PC-9 (cell line): ENCODE data around the gene TSSK2. TPM values are rescaled to one million over a fixed set of nuclear protein-coding genes. Genes with fewer than 3 reads are reported as not detected.

Source experiments
- BruUV-seq: library from RNA; stranded (reverse); fragments of 400-500 nt; replicated peaks from 2 replicates; lab custom pipeline; 2021; lab: Mats Ljungman, UMichigan
- CTCF ChIA-PET: fragments of 300-600 bp; sonication (Branson Sonifier 250); formaldehyde crosslinking; loops from one replicate; lab custom pipeline; 2022; ENCODE audit warnings: antibody characterized with exemption; lab: Charles Lee
- POLR2A ChIA-PET: fragments of 300-600 bp; sonication (Branson Sonifier 250); formaldehyde crosslinking; loops from one replicate; lab custom pipeline; 2022; ENCODE audit warnings: antibody characterized with exemption; ENCODE audit not compliant: unreplicated experiment; lab: Charles Lee
- DNase-seq, 2 experiments: peaks; one replicate each; pipeline versions ENCODE4 v3.0.0 to v3.0.0-alpha.2; 2015 to 2022; ENCODE audit warnings: mixed read lengths in 1 of 2
- H2AFZ ChIP-seq: fragments of 200-600 bp; sonication (generic); 2 replicates; pipeline ENCODE4 v1.8.1; 2017; ENCODE audit warnings: antibody characterized with exemption
- H3F3A ChIP-seq: fragments of 200-600 bp; sonication (generic); 2 replicates; pipeline ENCODE4 v1.8.1; 2017; ENCODE audit warnings: antibody characterized with exemption, mild to moderate bottlenecking, low read depth; ENCODE audit not compliant: insufficient read depth
- H3K27ac ChIP-seq: fragments of 200-600 bp; sonication (generic); 2 replicates; pipeline ENCODE4 v1.6.1; 2016; ENCODE audit warnings: mixed run types
- H3K27me3 ChIP-seq: fragments of 200-600 bp; sonication (generic); 2 replicates; pipeline ENCODE4 v1.6.1; 2016; ENCODE audit warnings: low read depth, mixed run types; ENCODE audit not compliant: insufficient read depth
- H3K36me3 ChIP-seq: fragments of 200-600 bp; sonication (generic); 2 replicates; pipeline ENCODE4 v1.6.1; 2016; ENCODE audit warnings: low read depth, mixed run types
- H3K4me1 ChIP-seq: fragments of 200-600 bp; sonication (generic); replicated peaks from 2 replicates; pipeline ENCODE4 v1.6.1; 2016; ENCODE audit warnings: mixed run types; ENCODE audit not compliant: insufficient read depth
- H3K4me2 ChIP-seq: fragments of 200-600 bp; sonication (generic); 2 replicates; pipeline ENCODE4 v1.6.1; 2017; ENCODE audit warnings: mixed run types
- H3K4me3 ChIP-seq: fragments of 200-600 bp; sonication (generic); 2 replicates; pipeline ENCODE4 v1.6.1; 2016; ENCODE audit warnings: mixed run types
- H3K79me2 ChIP-seq: fragments of 200-600 bp; sonication (generic); 2 replicates; pipeline ENCODE4 v1.6.1; 2017; ENCODE audit warnings: low read depth, mixed run types
- H3K9me2 ChIP-seq: fragments of 200-600 bp; sonication (generic); 2 replicates; pipeline ENCODE4 v1.8.1; 2017; ENCODE audit warnings: mild to moderate bottlenecking; ENCODE audit not compliant: insufficient read depth
- H3K9me3 ChIP-seq: fragments of 200-600 bp; sonication (generic); 2 replicates; pipeline ENCODE4 v1.8.1; 2016; ENCODE audit warnings: low read depth; ENCODE audit not compliant: insufficient read depth
- H4K20me1 ChIP-seq: fragments of 200-600 bp; sonication (generic); 2 replicates; pipeline ENCODE4 v1.8.1; 2017; ENCODE audit not compliant: insufficient read depth
- EZH2 ChIP-seq: fragments of 200-600 bp; sonication (generic); IDR thresholded peaks from 2 replicates; pipeline ENCODE4 v1.8.0; 2017; ENCODE audit warnings: antibody characterized with exemption, low read depth
- intact Hi-C: fragments of 100-400 bp; cut with micrococcal nuclease; formaldehyde crosslinking; loops from one replicate; pipeline ENCODE4 v1.10.0; 2022; ENCODE audit not compliant: unreplicated experiment
- total RNA-seq: library from RNA; stranded (reverse); gene quantifications from 2 replicates; pipeline ENCODE4 v1.2.3, GENCODE V29; 2021
- TF ChIP-seq, protein P1 (sequence below): fragments of 200-600 bp; sonication (generic); conservative IDR thresholded peaks from 2 replicates; pipeline ENCODE4 v1.6.1; 2017; ENCODE audit warnings: mixed run types, antibody characterized with exemption, mild to moderate bottlenecking, moderate library complexity

TSSK2 gene
- total RNA-seq, 1 experiment from 2014 or later, result not detected

DNA sequence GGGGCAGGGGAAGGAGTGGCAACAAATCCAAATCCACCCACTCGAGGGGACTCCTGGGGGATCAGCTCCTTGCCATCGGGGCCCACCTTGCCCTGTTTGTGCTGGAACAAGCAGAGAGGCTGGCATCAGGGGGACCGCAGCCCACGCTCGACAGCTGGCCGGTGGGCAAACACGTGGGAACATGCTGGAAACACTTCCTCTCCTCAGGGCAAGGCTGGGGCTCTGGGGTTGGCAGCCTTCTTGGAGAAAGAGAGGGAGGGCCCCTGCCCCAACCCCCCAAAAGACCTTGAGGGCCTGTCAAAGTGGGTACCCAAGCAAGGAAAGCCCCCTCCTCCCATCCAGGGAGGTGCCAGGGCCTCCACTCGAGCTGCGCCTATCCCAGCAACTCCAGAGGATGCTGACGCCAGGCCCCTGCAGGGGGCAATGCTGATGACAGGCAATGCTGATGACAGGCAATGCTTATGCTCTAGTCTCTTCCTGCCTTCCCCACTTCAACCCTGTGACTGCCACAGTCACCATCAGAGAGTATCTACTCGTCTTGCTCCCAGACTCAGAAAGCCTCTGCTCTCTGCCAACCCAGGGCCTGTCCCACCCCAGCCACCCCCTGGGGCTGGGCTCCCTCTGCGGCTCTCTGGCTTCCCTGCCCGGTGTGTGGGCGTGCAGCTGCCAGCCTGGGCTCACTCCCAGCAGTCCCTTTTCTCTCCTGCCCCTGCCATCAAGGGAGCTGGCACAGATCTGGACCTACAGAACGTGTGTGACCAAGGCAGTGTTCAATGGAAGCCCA lies 7.3 kb downstream of the TSSK2 start:
- Histone ChIP-seq H4K20me1 (no peaks in the 10 kb centered on the region), H3K36me3 (peaks cover 3% of the 10 kb centered on the region), H3K27me3 (no peaks in the 10 kb centered on the region), H3F3A (peaks cover 4% of the 10 kb centered on the region; the same call in 1 of the 2 replicates), H3K9me2 (no peaks in the 10 kb centered on the region), H3K9me3 (no peaks in the 10 kb centered on the region), H3K4me2 (no peak overlapping the region), H3K4me3 (no peak overlapping the region), H2AFZ (no peak overlapping the region), H3K27ac (no peak overlapping the region), H3K4me1 (peaks cover 3% of the 10 kb centered on the region; the same call in 1 of the 2 replicates), H3K79me2 (peaks cover 11% of the 10 kb centered on the region)
- CTCF ChIA-PET, result no interaction called here
- intact Hi-C loops, result no loop called here
- POLR2A ChIA-PET, result no interaction called here
- no TSS peak for BruUV-seq
- no peak for DNase-seq
- TF ChIP-seq EZH2, result no peak
- TF ChIP-seq, protein P1, sequence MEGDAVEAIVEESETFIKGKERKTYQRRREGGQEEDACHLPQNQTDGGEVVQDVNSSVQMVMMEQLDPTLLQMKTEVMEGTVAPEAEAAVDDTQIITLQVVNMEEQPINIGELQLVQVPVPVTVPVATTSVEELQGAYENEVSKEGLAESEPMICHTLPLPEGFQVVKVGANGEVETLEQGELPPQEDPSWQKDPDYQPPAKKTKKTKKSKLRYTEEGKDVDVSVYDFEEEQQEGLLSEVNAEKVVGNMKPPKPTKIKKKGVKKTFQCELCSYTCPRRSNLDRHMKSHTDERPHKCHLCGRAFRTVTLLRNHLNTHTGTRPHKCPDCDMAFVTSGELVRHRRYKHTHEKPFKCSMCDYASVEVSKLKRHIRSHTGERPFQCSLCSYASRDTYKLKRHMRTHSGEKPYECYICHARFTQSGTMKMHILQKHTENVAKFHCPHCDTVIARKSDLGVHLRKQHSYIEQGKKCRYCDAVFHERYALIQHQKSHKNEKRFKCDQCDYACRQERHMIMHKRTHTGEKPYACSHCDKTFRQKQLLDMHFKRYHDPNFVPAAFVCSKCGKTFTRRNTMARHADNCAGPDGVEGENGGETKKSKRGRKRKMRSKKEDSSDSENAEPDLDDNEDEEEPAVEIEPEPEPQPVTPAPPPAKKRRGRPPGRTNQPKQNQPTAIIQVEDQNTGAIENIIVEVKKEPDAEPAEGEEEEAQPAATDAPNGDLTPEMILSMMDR, result no peak

DNA sequence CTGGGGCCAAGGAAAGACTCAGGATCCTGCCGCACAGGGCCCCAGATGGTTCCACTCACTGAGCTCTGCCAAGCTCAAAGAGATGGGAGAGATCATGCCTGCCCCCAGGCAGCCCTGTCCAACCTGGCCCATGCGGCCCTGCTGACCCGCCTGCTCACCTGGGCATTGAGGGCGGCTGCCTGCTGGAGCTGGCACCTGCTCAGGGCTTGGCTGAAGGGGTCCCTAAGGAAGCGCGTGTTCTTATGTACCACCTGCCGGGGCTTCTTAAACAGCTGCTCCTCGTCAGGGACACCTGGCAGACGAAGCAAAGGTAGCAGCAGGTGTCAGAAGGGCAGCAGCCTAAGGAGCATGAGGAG lies 7.9 kb downstream of the TSSK2 start:
- H3K9me3 ChIP-seq, result no peaks in the 10 kb centered on the region
- no peak overlapping the region for H3K4me3 ChIP-seq
- POLR2A ChIA-PET, result no interaction called here
- H3K79me2 ChIP-seq, result peaks cover 17% of the 10 kb centered on the region
- CTCF ChIA-PET, result no interaction called here
- H3K36me3 ChIP-seq, result peaks cover 3% of the 10 kb centered on the region
- DNase-seq, result no peak
- H3K4me2 ChIP-seq, result no peak overlapping the region
- no peak overlapping the region for H3K27ac ChIP-seq
- H3K4me1 ChIP-seq, result peaks cover 5% of the 10 kb centered on the region; the same call in 1 of the 2 replicates
- no peaks in the 10 kb centered on the region for H4K20me1 ChIP-seq
- H3F3A ChIP-seq, result peaks cover 4% of the 10 kb centered on the region; the same call in 1 of the 2 replicates
- no peak overlapping the region for H2AFZ ChIP-seq
- intact Hi-C loops, result no loop called here
- no TSS peak for BruUV-seq
- H3K9me2 ChIP-seq, result no peaks in the 10 kb centered on the region
- H3K27me3 ChIP-seq, result no peaks in the 10 kb centered on the region
- TF ChIP-seq, protein P1, result no peak
- no peak for TF ChIP-seq EZH2

DNA sequence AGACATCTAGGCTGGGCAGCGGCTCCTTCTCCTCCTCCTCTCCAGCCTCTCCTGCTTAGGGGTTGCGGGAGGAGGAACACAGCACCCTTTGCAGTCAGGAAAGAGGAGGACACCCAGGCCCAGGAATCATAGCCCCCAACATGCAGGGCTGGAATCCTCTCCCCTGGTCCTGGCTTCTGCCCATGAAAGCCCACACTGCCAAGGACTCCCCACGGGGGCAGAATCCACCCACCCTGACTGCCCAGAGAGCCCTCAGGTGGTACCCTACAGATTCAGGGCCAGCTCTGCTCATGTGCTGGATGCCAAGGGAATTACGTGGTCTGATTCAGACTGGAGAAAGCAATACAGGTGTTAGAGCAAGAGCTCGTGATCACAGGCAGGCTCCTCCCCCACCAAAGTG lies 8.9 kb downstream of the TSSK2 start:
- ChIA-PET POLR2A (no interaction called here), CTCF (no interaction called here)
- peaks cover 3% of the 10 kb centered on the region for H3K36me3 ChIP-seq
- peaks cover 4% of the 10 kb centered on the region; the same call in 1 of the 2 replicates for H3F3A ChIP-seq
- DNase-seq, result no peak
- H4K20me1 ChIP-seq, result no peaks in the 10 kb centered on the region
- H3K79me2 ChIP-seq, result peaks cover 21% of the 10 kb centered on the region
- H3K4me2 ChIP-seq, result no peak overlapping the region
- BruUV-seq, result no TSS peak
- intact Hi-C loops, result no loop called here
- H3K9me2 ChIP-seq, result no peaks in the 10 kb centered on the region
- no peaks in the 10 kb centered on the region for H3K9me3 ChIP-seq
- no peaks in the 10 kb centered on the region for H3K27me3 ChIP-seq
- no peak overlapping the region for H3K27ac ChIP-seq
- H3K4me3 ChIP-seq, result no peak overlapping the region
- H3K4me1 ChIP-seq, result peaks cover 5% of the 10 kb centered on the region; the same call in 1 of the 2 replicates
- TF ChIP-seq EZH2, result no peak
- TF ChIP-seq, protein P1, result no peak
- H2AFZ ChIP-seq, result no peak overlapping the region
